Aorta (tissue), 5 donors: ENCODE data around the gene GTPBP8. TPM values are rescaled to one million over a fixed set of nuclear protein-coding genes. Genes with fewer than 3 reads are reported as not detected.

ENCODE experiments used
- ATAC-seq: fragments of 200-7000 bp; cut with Tn5 transposase; one replicate; pipeline ENCODE4 v1.9.1; 2022; ENCODE audit warnings: moderate library complexity; ENCODE audit not compliant: low FRiP score
- DNase-seq, 2 donors: peaks; one replicate each; pipeline ENCODE4 v3.0.0-alpha.2; 2020
- H3K27ac ChIP-seq, 2 donors: one replicate each; pipeline ENCODE4 v1.5.1; 2013; ENCODE audit warnings: low read length in 2 of 2, mild to moderate bottlenecking in 2 of 2, moderate library complexity in 2 of 2, control low read depth in 1 of 2, inconsistent platforms in 1 of 2, low read depth in 1 of 2
- H3K27me3 ChIP-seq, 2 donors: one replicate each; pipeline ENCODE4 v1.6.1; 2013; ENCODE audit warnings: control low read depth in 1 of 2, low read length in 1 of 2, mild to moderate bottlenecking in 1 of 2, moderate library complexity in 1 of 2; ENCODE audit not compliant: insufficient read depth in 2 of 2, control insufficient read depth in 1 of 2
- H3K36me3 ChIP-seq, 2 donors: one replicate each; pipeline ENCODE4 v1.6.1; 2013; ENCODE audit warnings: control low read depth in 1 of 2, low read length in 1 of 2, mild to moderate bottlenecking in 1 of 2; ENCODE audit not compliant: insufficient read depth in 2 of 2, control insufficient read depth in 1 of 2
- H3K4me1 ChIP-seq, 2 donors: one replicate each; pipeline ENCODE4 v1.6.1; 2013; ENCODE audit warnings: low read length in 2 of 2, control low read depth in 1 of 2, mild to moderate bottlenecking in 1 of 2, moderate library complexity in 1 of 2; ENCODE audit not compliant: insufficient read depth in 2 of 2, control insufficient read depth in 1 of 2
- H3K4me3 ChIP-seq, 2 donors: one replicate each; pipeline ENCODE4 v1.5.1; 2013; ENCODE audit warnings: low read length in 2 of 2, control low read depth in 1 of 2, mild to moderate bottlenecking in 1 of 2
- H3K9me3 ChIP-seq: one replicate; pipeline ENCODE4 v1.6.1; 2013; ENCODE audit warnings: mild to moderate bottlenecking, low read length; ENCODE audit not compliant: control insufficient read depth
- WGBS, 2 donors: extraction: QIAGEN DNeasy Blood & Tissue Kit; methylation state at CpG; one replicate each; pipeline ENCODE4 v1.1.7; 2013; 5-methylcytosine and 5-hydroxymethylcytosine counted together
- intact Hi-C, 2 donors: fragments of 100-400 bp; cut with DNase I; formaldehyde crosslinking; loops; one replicate each; pipeline versions ENCODE4 v1.14.2 to v1.15.0; 2022
- polyA plus RNA-seq, 2 donors: library from polyadenylated mRNA; stranded (reverse); fragments of 200-250 nt; gene quantifications; one replicate each; pipeline ENCODE4 v1.2.3, GENCODE V29; 2013
- total RNA-seq, 2 donors: library from RNA; stranded (reverse); fragmentation: NEBNext Ultra II Directional; extraction: Animal tissue kit (Norgen Biotek cat#: 25700); gene quantifications; one replicate each; pipeline ENCODE4 v1.2.1, GENCODE V29; 2021
- donor health status: healthy with polysubstance abuse.
- donor health status: Bipolar disorder and iron deficiency.
- donor health status: DM: no; HTN: no; CAD: no.
- donor health status: DM: no; HTN: no; CAD: no.
- donor health status: DM: yes; HTN: yes; CAD: no.

GTPBP8 gene
- total and polyA plus RNA-seq, 4 donors, result 14.1 to 15.5 (median 14.3) TPM

DNA sequence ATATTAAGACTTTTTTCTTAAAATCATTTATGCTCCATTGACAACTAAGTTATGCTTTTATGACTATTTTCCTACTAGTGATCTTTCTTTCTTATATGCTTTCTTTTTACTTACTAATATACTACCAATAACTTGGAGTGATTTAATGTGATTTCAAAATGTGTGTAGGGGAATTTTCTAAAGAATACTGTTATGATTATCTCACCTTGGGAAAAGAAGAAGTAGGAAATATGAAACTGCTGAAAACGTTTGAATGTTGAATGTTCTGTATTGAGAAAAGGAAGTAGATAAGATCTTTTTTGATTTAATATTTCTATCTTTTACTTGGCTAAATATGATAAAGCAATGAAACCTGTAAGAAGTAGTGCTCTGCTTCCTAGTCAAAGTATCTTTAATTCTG is 8.1 kb upstream of the GTPBP8 start:
- DNase-seq (no peak), ATAC-seq (no peak)
- no peaks in the 10 kb centered on the region for H3K9me3 ChIP-seq
- intact Hi-C loops, result loop anchor here in 1 of 2 donors (10.0 kb wide), 1 partner anchor 698 kb away; no protein-coding TSS in a partner anchor
- no peaks in the 10 kb centered on the region for H3K27me3 ChIP-seq
- no peaks in the 10 kb centered on the region for H3K4me1 ChIP-seq
- no peaks in the 10 kb centered on the region for H3K36me3 ChIP-seq
- no peak overlapping the region for H3K4me3 ChIP-seq
- no peak overlapping the region for H3K27ac ChIP-seq
- 20 to 21% methylated on average over 1 of the region's 1 CpG for WGBS, 2 donors

DNA sequence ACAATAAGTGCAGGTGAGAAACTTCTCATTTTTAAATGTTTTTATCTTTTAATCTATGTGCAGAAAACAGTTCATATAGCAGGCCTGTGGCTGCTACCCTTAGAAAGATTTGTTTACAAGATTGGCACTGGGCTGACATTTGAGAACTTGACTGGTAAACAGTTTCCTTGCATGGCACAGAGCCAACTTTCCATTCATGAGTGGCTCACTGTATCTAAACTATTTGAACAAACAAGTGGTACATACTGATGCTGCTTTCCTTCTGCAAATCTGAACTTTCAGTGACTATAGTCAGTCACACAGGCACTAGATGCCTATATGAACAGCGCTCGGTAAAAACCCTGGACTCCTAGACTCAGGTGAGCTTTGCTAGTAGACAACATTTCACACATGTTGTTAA is 6.3 kb upstream of the GTPBP8 start:
- Histone ChIP-seq H3K27ac (no peak overlapping the region), H3K4me1 (no peaks in the 10 kb centered on the region), H3K36me3 (no peaks in the 10 kb centered on the region), H3K4me3 (no peak overlapping the region), H3K27me3 (no peaks in the 10 kb centered on the region), H3K9me3 (no peaks in the 10 kb centered on the region)
- WGBS, 2 donors, result 94 to 95% methylated on average over 2 of the region's 2 CpGs
- DNase-seq, result no peak
- no peak for ATAC-seq
- intact Hi-C loops, result loop anchor here in 1 of 2 donors (10.0 kb wide), 1 partner anchor 700 kb away; no protein-coding TSS in a partner anchor

DNA sequence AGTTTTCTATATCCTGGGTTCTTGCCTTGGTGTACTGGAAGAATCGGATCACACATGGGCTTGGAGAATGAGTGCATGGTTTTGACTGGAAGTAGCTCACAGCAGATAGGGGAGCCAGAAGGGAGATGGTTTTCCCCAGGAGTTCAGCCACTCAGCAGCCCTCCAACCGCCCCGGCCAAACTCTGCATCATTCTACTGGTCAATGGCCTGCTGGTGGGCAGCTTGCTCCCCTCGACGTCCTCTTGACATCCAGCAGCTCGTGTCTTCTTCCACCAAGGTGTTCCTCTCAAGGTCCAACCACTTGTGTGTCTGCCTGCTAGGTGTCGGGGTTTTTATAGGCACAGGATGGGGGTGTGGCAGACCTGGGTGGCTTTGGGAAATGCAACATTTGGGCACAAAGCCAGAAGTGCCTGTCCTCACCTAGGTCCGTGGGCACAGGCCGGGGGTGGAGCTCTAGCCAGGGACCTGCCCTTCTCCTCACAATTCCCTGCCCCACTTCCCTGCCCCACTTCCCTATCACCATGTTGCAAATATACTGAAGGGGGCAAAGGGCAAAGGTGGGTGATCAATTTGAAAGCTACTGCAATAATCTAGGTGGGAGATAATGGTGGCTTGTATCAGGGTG is 3.0 kb upstream of the GTPBP8 start:
- ATAC-seq (no peak), DNase-seq (no peak)
- WGBS, 2 donors, result 90% methylated on average over 9 of the region's 9 CpGs
- H3K36me3 ChIP-seq, result no peaks in the 10 kb centered on the region
- no peak overlapping the region for H3K4me3 ChIP-seq
- no peak overlapping the region for H3K27ac ChIP-seq
- no peaks in the 10 kb centered on the region for H3K27me3 ChIP-seq
- H3K9me3 ChIP-seq, result no peaks in the 10 kb centered on the region
- no peaks in the 10 kb centered on the region for H3K4me1 ChIP-seq
- intact Hi-C loops, result loop anchor here in 1 of 2 donors (10.0 kb wide), 1 partner anchor 703 kb away; no protein-coding TSS in a partner anchor

DNA sequence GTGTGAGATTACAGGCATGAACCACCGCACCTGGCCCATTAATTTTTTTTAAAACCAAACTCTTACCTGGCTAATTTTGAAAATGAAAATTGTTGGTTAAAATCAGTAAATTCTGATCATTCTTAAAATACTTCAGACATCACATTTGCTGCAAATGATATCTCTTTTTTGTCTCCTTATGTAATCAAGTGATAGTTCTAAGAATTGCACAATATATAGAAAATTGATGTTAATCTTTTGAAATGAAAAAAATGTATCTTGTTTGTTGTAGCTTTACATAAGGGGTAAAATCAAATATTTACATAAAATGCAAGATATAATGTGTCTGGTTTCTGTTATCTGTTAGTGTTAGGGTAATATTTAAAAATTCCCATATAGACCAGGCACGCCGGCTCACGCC is 5.0 kb downstream of the GTPBP8 start:
- whole genome bisulfite sequencing, 2 donors, result 85 to 89% methylated on average over 4 of the region's 4 CpGs

DNA sequence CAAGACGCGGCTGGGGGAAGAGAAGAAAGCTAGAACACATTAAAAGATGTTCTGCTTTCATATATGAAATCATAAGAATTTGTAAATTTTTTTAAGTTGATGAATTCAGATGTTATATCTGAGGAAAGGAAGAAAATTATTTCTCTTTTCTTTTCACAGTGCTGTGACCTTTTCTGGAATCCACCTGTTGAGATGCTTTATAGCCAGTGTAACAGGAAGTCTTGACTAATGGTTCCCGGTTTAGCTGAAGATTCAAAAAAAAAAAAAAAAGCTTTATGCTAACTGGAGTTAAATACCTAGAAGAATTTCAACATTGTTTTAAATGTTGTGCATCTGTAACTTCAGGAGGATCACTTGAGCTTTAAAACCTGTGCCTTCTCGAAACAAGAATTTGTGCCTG is 9.9 kb downstream of the GTPBP8 start:
- Histone ChIP-seq H3K9me3 (no peaks in the 10 kb centered on the region), H3K27ac (no peak overlapping the region), H3K36me3 (peaks cover 3 to 6% of the 10 kb centered on the region in 2 donors), H3K4me3 (no peak overlapping the region), H3K27me3 (no peaks in the 10 kb centered on the region), H3K4me1 (no peaks in the 10 kb centered on the region)
- ATAC-seq, result no peak
- WGBS, 2 donors, result 71 to 78% methylated on average over 4 of the region's 4 CpGs
- intact Hi-C loops, result no loop called here
- no peak for DNase-seq

More for the DNA sequence above, 5.0 kb downstream of the GTPBP8 start:
- Histone ChIP-seq H3K4me3 (no peak overlapping the region), H3K4me1 (no peaks in the 10 kb centered on the region), H3K9me3 (no peaks in the 10 kb centered on the region), H3K27me3 (no peaks in the 10 kb centered on the region), H3K36me3 (no peaks in the 10 kb centered on the region), H3K27ac (no peak overlapping the region)
- intact Hi-C loops, result no loop called here
- ATAC-seq, result no peak
- DNase-seq, result no peak

DNA sequence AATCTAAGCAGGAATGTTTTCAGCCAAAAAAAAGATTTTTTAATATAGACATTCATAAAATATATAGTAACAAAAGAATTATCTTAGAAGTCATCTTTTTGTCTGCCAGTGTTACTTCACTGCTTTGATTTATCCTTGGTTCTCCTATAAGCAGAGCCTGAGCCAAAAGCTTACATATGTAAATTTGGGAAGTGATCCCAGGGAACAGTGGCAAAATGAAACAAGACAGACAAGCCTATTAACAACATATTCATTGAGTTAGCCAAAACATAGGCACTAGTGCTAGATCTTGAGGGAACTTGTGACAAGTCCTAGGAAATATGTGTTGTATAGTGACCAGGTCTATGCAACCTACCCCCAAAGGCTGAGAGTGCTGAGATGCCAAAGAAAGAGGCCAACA is 11.3 kb downstream of the GTPBP8 start:
- Histone ChIP-seq H3K27ac (no peak overlapping the region), H3K27me3 (no peaks in the 10 kb centered on the region), H3K4me3 (no peak overlapping the region), H3K36me3 (peaks cover 3 to 6% of the 10 kb centered on the region in 2 donors), H3K9me3 (no peaks in the 10 kb centered on the region), H3K4me1 (no peaks in the 10 kb centered on the region)
- no peak for DNase-seq
- intact Hi-C loops, result no loop called here
- no peak for ATAC-seq

DNA sequence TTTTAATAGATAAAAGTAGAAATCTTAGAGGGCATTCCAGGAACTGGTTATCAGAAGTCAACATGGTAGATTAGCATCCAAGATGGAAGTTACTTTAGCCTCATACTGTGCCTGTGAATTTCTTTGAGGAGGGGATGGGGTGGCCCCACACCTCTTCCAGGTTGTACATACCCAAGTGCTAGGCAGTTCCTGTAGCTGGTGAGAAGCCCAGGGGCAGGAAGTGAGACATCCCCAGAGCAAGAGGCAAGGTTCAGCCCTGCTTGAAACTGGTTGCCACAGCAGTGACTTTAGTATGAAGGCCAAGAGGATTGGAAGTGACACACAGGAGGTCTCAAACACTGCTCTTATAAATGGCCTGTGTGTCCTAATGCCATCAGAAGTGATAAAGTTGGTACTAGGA is 11.9 kb downstream of the GTPBP8 start:
- DNase-seq, result no peak
- intact Hi-C loops, result no loop called here
- no peak for ATAC-seq

DNA sequence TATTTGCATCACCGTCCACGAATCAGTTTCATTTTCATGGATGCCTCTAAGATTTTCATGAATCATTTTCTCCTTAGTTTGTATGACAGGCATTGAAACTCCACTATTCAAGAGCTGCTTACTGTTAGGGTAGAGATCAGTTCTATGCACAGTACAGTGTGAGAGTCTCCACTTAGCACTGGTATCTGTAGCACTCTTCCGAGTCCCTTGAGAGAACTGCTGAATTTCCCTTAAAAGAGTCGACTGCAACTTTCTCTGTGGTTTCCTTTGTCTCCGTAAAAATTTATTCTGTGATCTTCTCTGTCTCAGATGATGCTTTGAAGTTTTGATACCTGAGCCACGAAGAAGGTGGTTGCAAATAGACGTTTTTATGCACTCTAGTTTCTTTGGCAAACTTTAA is 14.8 kb downstream of the GTPBP8 start:
- WGBS, 2 donors, result 80 to 82% methylated on average over 7 of the region's 7 CpGs
- no peak for DNase-seq
- intact Hi-C loops, result no loop called here
- Histone ChIP-seq H3K9me3 (no peaks in the 10 kb centered on the region), H3K4me3 (no peak overlapping the region), H3K4me1 (no peaks in the 10 kb centered on the region), H3K36me3 (peaks cover 8 to 9% of the 10 kb centered on the region in 2 donors), H3K27me3 (no peaks in the 10 kb centered on the region), H3K27ac (no peak overlapping the region)
- no peak for ATAC-seq

More for the DNA sequence above, 11.9 kb downstream of the GTPBP8 start:
- Histone ChIP-seq H3K9me3 (no peaks in the 10 kb centered on the region), H3K4me1 (no peaks in the 10 kb centered on the region), H3K36me3 (peaks cover 5 to 6% of the 10 kb centered on the region in 2 donors), H3K27me3 (no peaks in the 10 kb centered on the region), H3K4me3 (no peak overlapping the region), H3K27ac (no peak overlapping the region)

DNA sequence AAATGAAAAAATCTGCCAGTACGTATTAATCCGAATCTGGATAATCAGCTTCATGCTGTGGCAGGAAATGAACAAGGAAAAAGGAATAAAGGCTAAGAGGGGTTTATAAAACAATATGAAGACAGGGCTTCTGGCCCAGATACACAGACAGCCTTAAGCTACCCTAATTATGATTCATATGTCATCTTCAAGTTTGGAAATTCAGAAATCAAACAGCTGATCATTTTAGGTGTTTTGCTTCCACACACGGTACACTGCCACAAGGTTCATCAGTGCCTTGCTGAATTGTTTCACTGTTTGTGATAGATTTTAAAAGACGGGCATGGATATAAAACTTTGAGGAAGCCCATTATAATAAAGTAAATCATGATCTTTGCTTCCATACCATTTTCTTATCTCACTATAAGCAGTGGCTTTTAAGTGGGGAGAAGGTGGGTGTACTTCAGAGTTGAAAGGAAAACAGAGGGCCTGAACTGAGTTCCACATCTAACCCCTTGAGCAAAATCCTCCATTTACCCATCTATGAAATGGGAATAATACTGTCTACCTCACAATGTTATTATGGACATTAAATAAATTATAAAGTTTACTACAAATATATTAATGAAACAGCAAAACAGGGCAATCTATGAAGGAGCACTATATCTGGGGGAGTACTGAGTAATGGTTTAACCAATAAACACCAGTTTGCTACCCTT is 15.7 kb downstream of the GTPBP8 start:
- Histone ChIP-seq H3K36me3 (peaks cover 8 to 9% of the 10 kb centered on the region in 2 donors), H3K4me1 (no peaks in the 10 kb centered on the region), H3K4me3 (no peak overlapping the region), H3K27me3 (no peaks in the 10 kb centered on the region), H3K9me3 (no peaks in the 10 kb centered on the region), H3K27ac (no peak overlapping the region)
- ATAC-seq (no peak), DNase-seq (no peak)
- intact Hi-C loops, result no loop called here
- WGBS, 2 donors, result 74 to 88% methylated on average over 4 of the region's 4 CpGs
